ENCODE data around the gene CHRD.

CHRD gene

GRCh38 chr3:184391266-184391665 is 11.4 kb downstream of the CHRD start:
- H3K9ac ChIP-seq (ENCODE audit: low read depth in 1 of 2, low read length in 2 of 2) = no peak overlapping the region
- no peaks in the 10 kb centered on the region for H3K36me3 ChIP-seq (ENCODE audit: control insufficient read depth in 1 of 2, insufficient read depth in 2 of 2, low read length in 2 of 2)
- H3K9me3 ChIP-seq (ENCODE audit: control insufficient read depth in 1 of 2, low read length in 2 of 2) = no peaks in the 10 kb centered on the region
- no peaks in the 10 kb centered on the region for H3K4me1 ChIP-seq (ENCODE audit: control insufficient read depth in 1 of 2, insufficient read depth in 2 of 2, low read length in 2 of 2)
- H3K27me3 ChIP-seq (ENCODE audit: control insufficient read depth in 1 of 2, insufficient read depth in 2 of 2, low read length in 2 of 2) = peaks cover 3 to 5% of the 10 kb centered on the region in 2 donors
- no peak overlapping the region for H3K4me3 ChIP-seq (ENCODE audit: low read depth in 1 of 2, low read length in 2 of 2)
- no peak overlapping the region for H3K27ac ChIP-seq (ENCODE audit: low read depth, low read length)

DNA sequence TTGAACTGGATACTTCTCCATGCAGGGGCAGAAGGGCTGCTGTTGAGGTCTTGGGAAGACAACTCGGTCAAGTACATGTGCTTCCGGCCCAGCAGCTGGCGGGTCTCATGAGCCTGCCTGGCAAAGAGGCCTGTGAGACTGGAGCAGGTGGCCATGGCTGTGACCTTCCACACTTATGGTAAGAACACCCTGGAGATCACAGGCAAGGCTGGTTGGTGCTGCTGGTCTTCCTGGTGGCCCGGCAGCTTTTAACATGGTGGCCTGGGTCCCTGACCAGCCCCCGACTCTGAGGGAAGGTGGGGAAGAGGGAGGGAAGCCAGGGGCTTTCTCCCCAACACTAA is 15.4 kb downstream of the CHRD start:
- Histone ChIP-seq H3K4me1 (ENCODE audit: control insufficient read depth in 1 of 2, insufficient read depth in 2 of 2, low read length in 2 of 2) (no peaks in the 10 kb centered on the region), H3K27ac (ENCODE audit: low read depth, low read length) (no peak overlapping the region), H3K9me3 (ENCODE audit: control insufficient read depth in 1 of 2, low read length in 2 of 2) (no peaks in the 10 kb centered on the region), H3K36me3 (ENCODE audit: control insufficient read depth in 1 of 2, insufficient read depth in 2 of 2, low read length in 2 of 2) (no peaks in the 10 kb centered on the region), H3K9ac (ENCODE audit: low read depth in 1 of 2, low read length in 2 of 2) (no peak overlapping the region), H3K27me3 (ENCODE audit: control insufficient read depth in 1 of 2, insufficient read depth in 2 of 2, low read length in 2 of 2) (no peaks in the 10 kb centered on the region), H3K4me3 (ENCODE audit: low read depth in 1 of 2, low read length in 2 of 2) (no peak overlapping the region)

DNA sequence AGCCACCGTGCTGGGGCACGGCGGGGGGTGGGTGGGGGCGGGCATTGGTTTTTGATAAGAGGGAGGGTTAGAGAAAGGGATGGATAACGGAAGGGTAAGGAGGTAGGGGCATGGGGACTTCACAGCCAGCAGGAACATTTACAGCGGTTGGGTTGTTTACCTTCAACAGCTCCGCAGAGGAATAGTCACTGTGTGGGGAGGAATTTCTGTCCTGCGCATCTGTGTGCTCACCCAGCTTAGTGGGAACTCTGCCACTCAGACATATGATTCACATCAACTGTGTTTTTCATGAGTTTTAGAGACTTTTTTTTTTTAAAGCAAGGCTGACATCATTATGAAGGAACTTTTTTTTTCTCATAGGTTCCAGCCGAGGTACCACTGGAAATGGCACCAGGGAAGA is 19.6 kb downstream of the CHRD start:
- Histone ChIP-seq H3K36me3 (ENCODE audit: control insufficient read depth in 1 of 2, insufficient read depth in 2 of 2, low read length in 2 of 2) (no peaks in the 10 kb centered on the region), H3K9ac (ENCODE audit: low read depth in 1 of 2, low read length in 2 of 2) (no peak overlapping the region), H3K4me1 (ENCODE audit: control insufficient read depth in 1 of 2, insufficient read depth in 2 of 2, low read length in 2 of 2) (no peaks in the 10 kb centered on the region), H3K27ac (ENCODE audit: low read depth, low read length) (no peak overlapping the region), H3K9me3 (ENCODE audit: control insufficient read depth in 1 of 2, low read length in 2 of 2) (no peaks in the 10 kb centered on the region), H3K4me3 (ENCODE audit: low read depth in 1 of 2, low read length in 2 of 2) (no peak overlapping the region), H3K27me3 (ENCODE audit: control insufficient read depth in 1 of 2, insufficient read depth in 2 of 2, low read length in 2 of 2) (peaks cover 0 to 9% of the 10 kb centered on the region in 2 donors)

- Histone ChIP-seq H3K9ac (ENCODE audit: low read depth in 1 of 2, low read length in 2 of 2) (no peak overlapping the region), H3K27ac (ENCODE audit: low read depth, low read length) (no peak overlapping the region), H3K4me1 (ENCODE audit: control insufficient read depth in 1 of 2, insufficient read depth in 2 of 2, low read length in 2 of 2) (no peaks in the 10 kb centered on the region), H3K9me3 (ENCODE audit: control insufficient read depth in 1 of 2, low read length in 2 of 2) (no peaks in the 10 kb centered on the region), H3K4me3 (ENCODE audit: low read depth in 1 of 2, low read length in 2 of 2) (no peak overlapping the region), H3K27me3 (ENCODE audit: control insufficient read depth in 1 of 2, insufficient read depth in 2 of 2, low read length in 2 of 2) (peaks cover 0 to 9% of the 10 kb centered on the region in 2 donors), H3K36me3 (ENCODE audit: control insufficient read depth in 1 of 2, insufficient read depth in 2 of 2, low read length in 2 of 2) (no peaks in the 10 kb centered on the region)
Observed at GRCh38 chr3:184405075-184406030, 25.5 kb downstream of the CHRD start.

DNA sequence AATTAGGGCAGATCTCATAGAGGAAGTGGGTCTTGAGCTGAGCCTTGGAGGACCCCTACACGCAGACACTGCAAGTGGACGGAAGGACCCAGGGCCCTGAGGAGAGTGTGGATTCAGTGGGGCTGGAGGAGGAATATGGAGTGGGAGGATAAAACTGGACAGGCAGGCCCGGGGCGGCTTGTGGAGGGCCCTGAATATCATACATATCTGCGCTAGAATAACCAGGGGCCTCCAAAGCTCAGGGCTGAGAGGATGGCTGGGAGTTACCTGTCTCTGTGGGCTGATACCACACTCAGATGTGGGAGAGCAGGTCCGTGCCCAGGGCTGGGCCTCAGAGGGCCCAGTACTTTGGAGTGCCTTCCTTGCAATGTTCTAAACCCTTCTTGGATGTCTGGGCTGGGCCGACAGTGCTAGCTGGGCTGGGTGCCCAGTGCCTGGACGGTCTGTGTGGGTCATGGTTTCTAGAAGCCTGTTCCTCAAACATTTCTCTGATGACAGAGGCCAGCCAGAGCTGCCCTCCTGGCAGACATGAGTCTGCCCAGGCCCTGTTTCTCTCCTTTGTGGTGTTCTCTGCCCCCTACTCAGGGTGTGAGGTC is 29.6 kb downstream of the CHRD start:
- Histone ChIP-seq H3K4me1 (ENCODE audit: control insufficient read depth in 1 of 2, insufficient read depth in 2 of 2, low read length in 2 of 2) (no peaks in the 10 kb centered on the region), H3K4me3 (ENCODE audit: low read depth in 1 of 2, low read length in 2 of 2) (no peak overlapping the region), H3K9ac (ENCODE audit: low read depth in 1 of 2, low read length in 2 of 2) (no peak overlapping the region), H3K36me3 (ENCODE audit: control insufficient read depth in 1 of 2, insufficient read depth in 2 of 2, low read length in 2 of 2) (no peaks in the 10 kb centered on the region), H3K27ac (ENCODE audit: low read depth, low read length) (no peak overlapping the region), H3K9me3 (ENCODE audit: control insufficient read depth in 1 of 2, low read length in 2 of 2) (no peaks in the 10 kb centered on the region), H3K27me3 (ENCODE audit: control insufficient read depth in 1 of 2, insufficient read depth in 2 of 2, low read length in 2 of 2) (peaks cover 0 to 3% of the 10 kb centered on the region in 2 donors)

DNA sequence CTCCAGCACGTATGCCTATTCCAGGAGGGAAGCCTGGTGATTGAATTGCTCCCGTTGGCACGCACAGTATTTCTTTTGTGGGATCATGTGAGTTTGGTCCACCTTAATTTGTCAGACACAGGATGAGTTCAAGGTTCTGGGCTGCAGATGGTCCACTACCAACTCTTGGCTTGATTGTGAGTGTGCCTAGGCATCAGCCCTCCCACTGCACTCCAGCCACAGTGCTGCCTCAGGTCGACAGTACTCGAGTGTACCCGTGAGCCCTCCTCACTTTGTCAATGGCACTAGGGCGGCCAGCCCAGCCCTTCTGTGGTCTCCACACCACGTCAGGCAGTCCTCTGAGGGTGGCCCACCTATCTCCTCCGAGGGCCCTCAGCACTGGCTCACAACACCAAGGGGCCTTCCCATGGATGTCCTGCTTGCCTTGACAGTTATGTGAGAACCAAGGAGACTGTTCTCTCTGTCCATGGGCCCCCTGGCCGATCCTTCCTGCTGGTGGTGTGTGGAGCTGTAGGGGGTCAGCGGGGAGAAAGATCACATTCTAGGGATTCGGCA is 30.2 kb downstream of the CHRD start:
- Histone ChIP-seq H3K9me3 (ENCODE audit: control insufficient read depth in 1 of 2, low read length in 2 of 2) (no peaks in the 10 kb centered on the region), H3K36me3 (ENCODE audit: control insufficient read depth in 1 of 2, insufficient read depth in 2 of 2, low read length in 2 of 2) (no peaks in the 10 kb centered on the region), H3K27me3 (ENCODE audit: control insufficient read depth in 1 of 2, insufficient read depth in 2 of 2, low read length in 2 of 2) (peaks cover 0 to 3% of the 10 kb centered on the region in 2 donors), H3K4me1 (ENCODE audit: control insufficient read depth in 1 of 2, insufficient read depth in 2 of 2, low read length in 2 of 2) (no peaks in the 10 kb centered on the region), H3K9ac (ENCODE audit: low read depth in 1 of 2, low read length in 2 of 2) (no peak overlapping the region), H3K4me3 (ENCODE audit: low read depth in 1 of 2, low read length in 2 of 2) (no peak overlapping the region), H3K27ac (ENCODE audit: low read depth, low read length) (no peak overlapping the region)

GRCh38 chr3:184414418-184415202 is 34.8 kb downstream of the CHRD start:
- no peaks in the 10 kb centered on the region for H3K4me1 ChIP-seq (ENCODE audit: control insufficient read depth in 1 of 2, insufficient read depth in 2 of 2, low read length in 2 of 2)
- H3K9ac ChIP-seq (ENCODE audit: low read depth in 1 of 2, low read length in 2 of 2) = no peak overlapping the region
- H3K27ac ChIP-seq (ENCODE audit: low read depth, low read length) = no peak overlapping the region
- H3K4me3 ChIP-seq (ENCODE audit: low read depth in 1 of 2, low read length in 2 of 2) = no peak overlapping the region
- H3K27me3 ChIP-seq (ENCODE audit: control insufficient read depth in 1 of 2, insufficient read depth in 2 of 2, low read length in 2 of 2) = peaks cover 0 to 3% of the 10 kb centered on the region in 2 donors
- no peaks in the 10 kb centered on the region for H3K9me3 ChIP-seq (ENCODE audit: control insufficient read depth in 1 of 2, low read length in 2 of 2)
- H3K36me3 ChIP-seq (ENCODE audit: control insufficient read depth in 1 of 2, insufficient read depth in 2 of 2, low read length in 2 of 2) = no peaks in the 10 kb centered on the region

GRCh38 chr3:184415203-184415490 is 35.3 kb downstream of the CHRD start:
- Histone ChIP-seq H3K9me3 (ENCODE audit: control insufficient read depth in 1 of 2, low read length in 2 of 2) (no peaks in the 10 kb centered on the region), H3K27ac (ENCODE audit: low read depth, low read length) (no peak overlapping the region), H3K36me3 (ENCODE audit: control insufficient read depth in 1 of 2, insufficient read depth in 2 of 2, low read length in 2 of 2) (no peaks in the 10 kb centered on the region), H3K4me1 (ENCODE audit: control insufficient read depth in 1 of 2, insufficient read depth in 2 of 2, low read length in 2 of 2) (no peaks in the 10 kb centered on the region), H3K9ac (ENCODE audit: low read depth in 1 of 2, low read length in 2 of 2) (no peak overlapping the region), H3K4me3 (ENCODE audit: low read depth in 1 of 2, low read length in 2 of 2) (no peak overlapping the region), H3K27me3 (ENCODE audit: control insufficient read depth in 1 of 2, insufficient read depth in 2 of 2, low read length in 2 of 2) (peaks cover 0 to 3% of the 10 kb centered on the region in 2 donors)

DNA sequence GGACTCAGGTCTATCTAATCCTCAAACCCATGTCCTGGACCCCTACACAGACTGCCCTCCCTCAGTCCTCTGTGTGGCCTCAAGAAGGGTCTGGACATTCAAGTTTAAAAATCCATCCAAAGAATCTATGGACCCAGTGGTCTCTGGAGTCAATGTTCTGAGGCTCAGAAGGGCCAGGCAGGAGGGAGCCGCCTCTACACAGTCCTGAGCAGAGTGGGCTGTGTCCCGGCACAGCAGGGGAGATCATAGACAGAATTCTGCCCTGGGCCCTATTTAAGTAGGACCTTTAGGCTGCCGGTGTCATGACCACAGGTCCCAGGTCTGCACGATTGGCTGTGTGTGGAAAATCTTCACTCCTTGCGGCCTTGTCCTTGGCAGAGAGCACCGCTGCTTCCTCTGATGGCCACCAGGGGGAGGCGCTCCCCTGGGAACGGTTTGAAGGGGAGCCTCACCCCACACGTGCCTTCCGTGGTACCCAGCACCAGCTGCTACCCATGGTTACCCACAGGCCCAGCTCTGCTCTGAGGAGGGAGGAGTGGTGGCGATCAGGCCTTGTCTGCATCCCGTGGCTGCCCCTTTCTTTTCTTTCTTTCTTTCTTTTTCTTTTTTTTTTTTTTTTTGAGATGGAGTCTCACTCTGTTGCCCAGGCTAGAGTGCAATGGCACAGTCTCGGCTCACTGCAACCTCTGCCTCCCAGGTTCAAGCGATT is 37.9 kb downstream of the CHRD start:
- peaks cover 0 to 3% of the 10 kb centered on the region in 2 donors for H3K27me3 ChIP-seq (ENCODE audit: control insufficient read depth in 1 of 2, insufficient read depth in 2 of 2, low read length in 2 of 2)
- H3K9me3 ChIP-seq (ENCODE audit: control insufficient read depth in 1 of 2, low read length in 2 of 2) = no peaks in the 10 kb centered on the region
- no peak overlapping the region for H3K27ac ChIP-seq (ENCODE audit: low read depth, low read length)
- no peak overlapping the region for H3K4me3 ChIP-seq (ENCODE audit: low read depth in 1 of 2, low read length in 2 of 2)
- H3K4me1 ChIP-seq (ENCODE audit: control insufficient read depth in 1 of 2, insufficient read depth in 2 of 2, low read length in 2 of 2) = no peaks in the 10 kb centered on the region
- H3K9ac ChIP-seq (ENCODE audit: low read depth in 1 of 2, low read length in 2 of 2) = no peak overlapping the region
- no peaks in the 10 kb centered on the region for H3K36me3 ChIP-seq (ENCODE audit: control insufficient read depth in 1 of 2, insufficient read depth in 2 of 2, low read length in 2 of 2)

All from duodenal mucosa (tissue), 2 donors.